Activated CD8-positive, alpha-beta memory T cell treated with anti-CD3 and anti-CD28 coated beads for 48 hours (primary cell): ENCODE results near the gene MEF2A.
A peak's percentile ranks its signal among the peaks of the same experiment; 100 is the strongest.
"Not testable (repeated sequence)": the region's sequence is repeated elsewhere in the genome, so short reads cannot be mapped to it uniquely, and the experiment has no call there.

Experiments
- DNase-seq, 3 experiments: peaks; one replicate each; pipeline ENCODE4 v3.0.0-alpha.2; 2020; ENCODE audit warnings: low read depth in 2 of 3, low spot score in 2 of 3

Gene MEF2A

DNA sequence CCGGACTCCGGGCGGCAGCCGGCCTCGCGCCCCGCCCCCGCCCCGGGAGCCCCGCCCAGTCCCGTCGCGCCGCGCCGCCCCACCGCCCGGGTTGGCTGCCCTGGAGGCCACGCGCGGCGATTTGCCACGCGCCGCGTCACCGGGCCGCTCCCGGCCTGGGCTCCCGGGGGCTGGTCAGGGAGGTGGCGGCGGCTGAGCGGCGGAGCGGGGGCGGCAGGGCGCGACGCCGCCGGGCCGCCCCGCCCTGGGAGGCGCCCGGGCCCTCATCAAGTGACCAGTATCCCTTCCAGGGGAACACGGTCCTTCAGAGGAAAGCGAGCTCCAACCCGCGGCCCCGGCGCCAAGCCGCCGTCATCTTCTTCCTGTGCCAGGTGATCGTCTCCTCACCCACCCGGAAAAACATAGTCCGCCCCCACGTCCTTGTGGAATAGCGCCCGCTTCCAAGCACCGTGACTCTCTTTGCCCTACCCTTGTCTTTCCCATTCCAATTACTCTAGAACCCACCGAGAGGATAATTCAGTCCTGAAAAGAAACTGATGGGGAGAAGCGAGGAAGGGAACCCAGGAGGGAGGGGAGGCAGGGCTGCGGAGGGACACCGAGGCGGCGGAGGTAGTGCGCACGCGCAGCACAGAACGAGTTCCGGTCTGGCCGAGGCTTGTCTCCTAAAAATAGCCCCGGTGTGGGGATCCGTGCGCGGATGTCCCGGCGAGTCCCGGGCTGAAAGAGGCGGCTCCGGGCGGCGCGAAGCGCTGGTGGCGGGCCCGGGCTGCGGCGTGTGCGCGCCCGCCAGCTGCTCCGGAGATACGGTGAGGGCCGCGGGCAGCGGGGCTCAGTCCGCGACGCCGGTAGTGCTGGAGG lies at the start of gene MEF2A:
Gene MEF2A (plus strand): TSS at position 686 of the 858 bp plus-strand sequence. CDS start 67,136 bp downstream, outside the sequence.
- peak; percentile 72 to 86 (median 81) for DNase-seq

DNA sequence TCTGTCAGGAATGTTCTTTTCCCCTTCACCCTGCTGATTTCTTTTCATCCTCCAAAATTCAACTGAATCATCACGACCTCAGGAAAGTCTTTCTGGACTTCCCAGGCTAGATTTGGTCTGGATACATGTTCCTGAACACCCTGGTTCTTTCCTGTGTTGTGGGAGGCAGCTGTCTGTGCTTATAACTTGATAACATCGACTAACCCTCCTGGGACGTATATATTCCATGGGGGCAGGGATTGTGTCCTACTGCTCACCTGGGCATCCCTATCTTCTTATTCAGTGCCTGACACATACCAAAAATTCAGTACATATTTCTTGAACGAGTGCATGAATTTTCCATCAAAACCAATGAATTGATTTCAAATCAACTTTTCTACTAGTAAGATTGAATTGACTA lies 47.6 kb upstream of the MEF2A start:
- DNase-seq = no peak

DNA sequence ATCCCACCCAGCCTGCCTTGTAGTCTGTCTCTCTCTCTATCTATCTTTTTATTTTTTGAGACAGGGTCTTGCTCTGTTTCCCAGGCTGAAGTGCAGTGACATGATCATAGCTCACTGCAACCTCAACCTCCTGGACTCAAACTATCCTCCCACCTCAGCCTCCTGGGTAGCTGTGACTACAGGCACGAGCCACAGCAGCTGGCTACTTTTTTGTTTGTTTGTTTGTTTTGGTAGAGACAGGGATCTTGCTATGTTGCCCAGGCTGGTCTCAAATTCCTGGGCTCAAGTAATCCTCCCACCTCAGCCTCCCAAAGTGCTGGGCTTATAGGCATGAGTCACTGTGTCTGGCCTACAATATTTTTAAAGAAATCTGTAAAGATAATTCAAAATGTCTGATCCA lies 46.4 kb upstream of the MEF2A start:
- DNase-seq = not testable (repeated sequence)

DNA sequence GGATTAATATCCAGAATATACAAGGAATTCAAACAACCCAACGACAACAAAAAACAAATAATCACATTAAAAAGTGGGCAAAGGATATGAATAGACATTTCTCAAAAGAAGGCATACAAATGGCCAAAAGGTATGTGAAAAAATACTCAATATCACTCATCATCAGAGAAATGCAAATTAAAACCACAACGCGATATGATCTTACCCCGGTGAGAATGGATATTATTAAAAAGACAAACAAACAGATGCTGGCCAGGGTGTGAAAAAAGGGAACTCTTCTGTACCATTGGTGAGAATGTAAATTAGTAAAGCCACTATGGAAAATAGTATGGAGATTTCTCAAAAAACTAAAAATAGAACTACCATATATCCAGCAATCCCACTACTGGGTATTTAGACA lies 43.5 kb upstream of the MEF2A start:
- no peak for DNase-seq

DNA sequence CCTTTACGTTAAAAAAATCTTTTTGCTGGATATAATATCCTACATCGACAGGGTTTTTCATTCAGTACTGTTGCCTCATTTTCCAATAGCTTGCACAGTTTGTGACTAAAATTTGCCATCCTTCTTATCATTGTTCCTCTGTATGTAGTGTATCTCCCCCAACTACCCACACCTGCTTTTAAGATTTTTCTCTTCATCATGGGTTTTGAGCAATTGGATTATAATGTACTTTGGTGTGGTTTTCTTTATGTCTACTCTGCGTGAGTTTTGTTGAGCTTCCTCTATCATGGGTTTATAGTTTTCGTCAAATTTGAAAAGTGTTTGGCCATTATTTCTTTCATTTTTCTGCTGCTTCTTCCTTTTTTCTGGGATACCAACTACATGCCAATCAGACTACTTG lies 39.6 kb upstream of the MEF2A start:
- no peak for DNase-seq

DNA sequence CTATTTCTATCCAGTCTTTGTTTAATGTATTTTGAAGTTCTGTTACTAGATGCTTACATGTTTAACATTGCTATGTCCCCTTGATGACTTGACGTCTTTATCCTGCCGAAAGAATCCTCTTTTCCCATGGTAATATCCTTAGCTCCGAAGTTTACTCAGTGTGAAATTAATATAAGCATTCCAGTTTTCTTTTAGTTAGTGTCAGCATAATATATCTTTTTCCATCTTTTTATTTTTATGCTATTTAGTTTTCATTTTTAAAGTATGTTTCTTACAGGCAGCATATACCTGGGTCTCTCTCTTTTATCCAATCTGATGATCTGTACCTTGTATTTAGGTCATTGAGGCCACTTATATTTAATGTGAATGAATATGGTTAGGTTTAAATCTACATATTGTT lies 39.1 kb upstream of the MEF2A start:
- no peak for DNase-seq

DNA sequence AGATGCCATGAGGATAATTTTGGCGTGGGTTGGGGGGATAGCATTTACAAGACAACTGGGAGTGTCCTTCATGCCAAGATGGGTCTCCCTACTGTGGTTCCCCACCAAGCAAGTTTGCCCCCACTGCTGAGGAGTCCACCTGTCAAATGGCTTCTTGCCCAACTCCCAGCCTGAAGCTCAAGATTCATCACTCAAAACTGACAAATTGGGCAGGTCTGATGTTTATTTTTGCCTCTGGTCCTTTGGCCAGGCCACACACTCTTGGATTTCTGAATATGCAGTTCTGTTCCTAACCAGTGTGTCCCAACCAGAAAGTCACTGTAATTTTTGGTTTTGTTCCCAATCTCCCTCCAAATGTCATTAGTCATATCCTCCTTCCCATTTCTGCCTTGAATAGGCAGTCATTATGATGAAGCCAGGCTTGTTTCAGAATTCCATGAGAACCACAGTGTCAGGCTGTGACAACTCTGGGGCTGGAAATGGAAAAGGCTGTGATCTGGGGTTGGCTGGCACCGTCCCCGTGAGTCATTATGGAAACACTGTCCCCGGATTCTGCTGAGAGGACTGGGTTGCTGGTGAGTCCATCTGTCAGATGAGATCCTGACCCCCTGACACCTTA lies 29.3 kb upstream of the MEF2A start:
- no peak for DNase-seq

DNA sequence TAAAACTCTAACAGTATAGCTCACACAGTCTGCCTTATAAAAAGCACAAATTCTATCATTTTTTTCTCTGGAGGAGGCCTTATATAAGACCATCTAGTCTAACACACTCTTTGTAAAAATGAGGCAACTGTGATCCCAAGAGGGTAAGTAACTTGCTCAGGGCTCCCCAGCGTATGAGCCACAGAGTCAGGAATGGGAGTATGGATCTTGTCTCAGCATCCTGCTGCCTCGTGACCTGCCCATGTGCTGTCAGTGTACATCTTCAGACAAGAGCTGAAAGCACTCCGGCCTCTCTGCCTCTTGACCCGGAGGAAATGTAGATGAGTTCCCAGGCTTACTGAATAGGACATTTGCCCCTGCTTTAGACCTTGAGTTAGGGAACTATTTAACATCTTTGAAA lies 28.4 kb upstream of the MEF2A start:
- DNase-seq = no peak

DNA sequence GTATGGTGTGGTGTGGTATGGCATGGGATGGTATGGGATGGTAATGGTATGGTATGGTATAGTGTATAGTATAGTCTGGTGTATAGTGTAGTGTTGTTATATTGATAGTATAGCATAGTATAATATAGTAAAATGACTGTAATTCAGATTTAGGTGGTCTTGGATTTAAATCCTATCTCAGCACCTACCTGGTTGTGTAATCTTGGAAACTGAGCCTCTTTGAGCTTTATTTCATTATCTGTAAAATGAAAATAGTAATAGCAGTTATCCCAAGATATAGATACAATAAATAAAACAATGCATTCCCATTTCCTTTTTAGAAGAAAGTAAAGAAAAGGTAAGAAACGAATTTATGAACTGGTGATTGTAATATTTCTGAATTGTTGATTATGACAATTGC lies 27.5 kb upstream of the MEF2A start:
- no peak for DNase-seq

DNA sequence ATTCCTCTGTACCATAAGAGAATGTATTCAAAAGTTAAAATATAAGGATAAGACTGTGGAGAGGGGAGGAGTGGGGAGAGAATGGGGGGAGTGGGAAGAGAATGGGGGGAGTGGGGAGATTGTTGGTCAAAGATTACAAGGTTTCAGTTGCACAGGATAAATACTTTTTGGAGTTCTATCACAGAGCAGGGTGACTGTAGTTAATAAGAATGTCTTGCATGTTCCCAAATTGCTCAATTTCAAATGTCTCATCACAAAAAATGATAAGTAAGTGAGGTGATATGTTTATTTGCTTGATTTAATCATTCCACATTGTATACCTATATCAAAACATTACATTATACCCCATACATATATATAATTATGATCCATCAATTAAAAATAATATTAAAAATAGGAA lies 23.0 kb upstream of the MEF2A start:
- no peak for DNase-seq

DNA sequence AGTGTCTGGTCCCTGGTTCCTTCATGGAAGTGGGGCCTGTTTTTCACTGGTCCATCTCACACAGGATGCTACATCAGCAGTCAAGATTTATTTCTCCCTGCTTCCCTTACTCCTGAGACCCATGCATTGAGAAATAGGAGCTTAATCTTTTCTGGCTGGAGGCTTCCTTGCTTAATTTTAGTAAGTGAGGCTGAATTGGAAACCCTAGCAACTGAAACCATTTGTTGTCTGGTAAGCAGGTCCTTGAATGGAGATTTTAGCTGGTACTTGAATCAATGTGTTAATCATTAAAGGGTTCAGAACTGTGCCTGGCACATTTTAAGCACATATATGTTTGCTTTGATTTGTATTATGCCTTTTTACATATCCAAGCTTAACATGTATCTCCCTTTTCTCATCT lies 20.2 kb upstream of the MEF2A start:
- DNase-seq = no peak

DNA sequence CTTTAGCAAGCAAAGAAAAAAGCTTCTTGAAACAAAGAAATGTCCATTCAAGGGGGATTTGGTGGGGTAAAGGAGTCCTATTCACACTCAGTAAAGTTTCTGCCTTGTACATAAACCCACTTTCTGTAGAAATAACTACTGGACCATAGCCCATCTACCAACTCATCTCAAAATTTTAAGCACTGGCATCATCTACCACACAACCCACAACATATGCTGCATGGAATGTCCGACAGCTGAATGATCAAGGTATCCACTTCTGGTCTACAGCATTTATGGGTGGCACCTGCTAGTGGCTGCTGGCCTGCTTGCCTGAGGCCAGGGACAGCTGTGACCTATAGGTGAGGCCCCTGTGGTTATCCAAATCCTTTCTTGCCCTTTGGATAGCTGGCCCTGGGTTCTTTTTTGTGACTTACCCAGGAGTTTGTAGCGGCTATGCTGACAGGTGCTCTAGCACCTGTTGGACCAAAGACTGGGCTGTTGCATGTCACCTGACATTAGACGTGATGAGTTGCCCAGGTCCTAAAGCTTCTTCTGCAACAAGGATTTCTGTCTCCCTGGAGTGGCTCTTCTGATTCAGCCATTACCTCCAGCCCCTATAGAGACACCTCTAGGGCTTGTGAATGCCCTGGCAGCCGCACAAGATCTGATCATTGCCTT lies 19.2 kb upstream of the MEF2A start:
- DNase-seq = no peak

DNA sequence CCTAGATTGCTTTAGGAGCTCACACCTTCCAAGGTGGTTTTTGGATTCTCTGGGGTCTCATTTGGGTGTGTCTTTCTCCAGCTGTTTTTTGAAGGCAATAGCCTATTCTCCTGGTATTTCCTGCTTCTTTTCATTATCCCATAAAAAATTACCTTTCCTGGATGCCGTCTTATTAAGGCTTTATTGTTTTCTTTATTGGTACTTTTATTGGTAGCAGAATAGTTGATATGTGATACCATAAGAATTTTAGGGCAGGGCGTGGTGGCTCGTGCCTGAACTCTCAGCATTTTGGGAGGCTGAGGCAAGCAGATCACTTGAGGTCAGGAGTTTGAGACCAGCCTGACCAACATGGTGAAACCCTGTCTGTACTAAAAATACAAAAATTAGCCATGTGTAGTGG lies 18.3 kb upstream of the MEF2A start:
- no peak for DNase-seq

DNA sequence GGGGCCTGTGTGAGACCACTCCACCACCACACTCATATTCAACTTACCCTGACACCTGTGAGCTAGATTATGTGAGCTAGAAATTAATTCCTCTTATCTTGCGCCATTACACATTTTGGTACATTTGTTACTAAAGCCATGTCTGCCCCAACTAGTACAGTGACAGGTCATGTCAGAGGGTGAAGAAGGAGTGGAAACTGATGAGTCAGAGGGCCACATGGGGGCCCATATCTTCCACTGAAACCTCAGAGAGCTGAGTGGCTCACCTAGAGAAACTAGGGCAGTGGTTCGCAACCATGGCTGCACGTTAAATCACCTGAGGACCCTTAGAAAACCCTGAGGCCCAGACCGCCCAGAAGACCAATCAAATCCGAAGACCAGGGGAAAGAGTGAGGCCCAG lies 15.7 kb upstream of the MEF2A start:
- DNase-seq = no peak

DNA sequence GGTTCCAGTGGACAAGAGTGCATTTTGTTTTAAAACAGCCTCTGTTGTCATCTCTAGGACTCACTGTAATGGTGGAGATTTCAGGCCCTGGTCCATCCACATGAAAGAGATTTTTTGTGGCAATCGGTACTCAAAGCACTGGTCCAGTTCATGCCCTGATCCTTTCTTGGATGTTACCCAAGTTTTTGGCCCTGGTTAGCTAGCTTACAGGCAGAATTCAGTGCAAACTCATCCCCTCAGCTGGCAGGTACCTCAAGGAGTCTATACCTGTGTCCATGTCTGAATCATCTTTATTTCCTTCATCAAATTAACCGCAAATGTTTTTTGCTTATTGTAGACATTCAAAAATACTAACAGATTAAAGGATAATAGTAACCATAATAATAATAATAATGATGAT lies 13.7 kb upstream of the MEF2A start:
- no peak for DNase-seq

DNA sequence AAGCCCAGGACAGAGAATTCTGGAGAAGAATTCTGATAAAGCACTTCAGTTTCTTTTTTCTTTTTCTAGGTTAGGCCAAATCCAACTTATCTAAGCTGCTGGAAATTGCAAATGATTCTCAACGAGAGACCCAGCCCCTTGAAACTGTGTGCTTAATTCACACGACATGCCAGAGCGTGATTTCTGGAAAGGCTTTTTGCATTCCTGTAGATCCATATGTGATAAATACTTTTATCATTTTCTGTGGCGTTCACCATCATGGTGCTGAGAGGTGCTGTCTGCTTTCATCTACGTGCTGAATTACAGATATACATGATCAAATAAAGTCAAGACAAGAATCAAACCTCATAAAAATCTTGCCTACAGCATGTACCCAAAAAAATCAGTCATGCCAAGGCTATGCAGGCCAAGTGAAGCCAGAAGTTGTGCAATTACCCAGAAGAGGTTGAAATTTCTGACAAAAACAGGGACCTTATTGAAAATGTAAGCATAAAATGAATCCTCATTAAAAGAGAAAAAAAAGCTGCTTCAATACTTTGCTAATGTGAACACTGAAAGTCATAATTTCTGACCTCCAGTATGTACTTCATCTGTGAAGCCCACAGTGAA lies 10.8 kb upstream of the MEF2A start:
- no peak for DNase-seq

DNA sequence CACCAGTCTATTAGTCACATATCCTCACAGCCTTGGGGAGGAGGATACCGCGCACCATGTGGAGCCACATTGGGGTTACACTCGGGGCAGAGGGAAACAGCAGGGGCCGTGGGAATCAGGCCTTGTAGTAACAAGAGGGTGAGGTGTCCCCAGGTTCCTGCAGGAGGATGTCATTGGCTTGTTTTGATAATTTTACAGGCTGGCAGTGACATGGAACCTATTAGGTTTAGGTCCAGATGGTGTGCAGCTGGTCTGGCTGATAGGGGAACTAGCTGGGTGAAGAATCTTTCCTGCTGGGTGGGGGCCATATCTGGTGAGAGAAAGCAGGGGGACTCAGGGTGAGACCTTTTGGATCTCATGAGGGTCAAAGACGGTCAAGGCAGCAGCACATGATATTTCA lies 9.8 kb upstream of the MEF2A start:
- no peak for DNase-seq

DNA sequence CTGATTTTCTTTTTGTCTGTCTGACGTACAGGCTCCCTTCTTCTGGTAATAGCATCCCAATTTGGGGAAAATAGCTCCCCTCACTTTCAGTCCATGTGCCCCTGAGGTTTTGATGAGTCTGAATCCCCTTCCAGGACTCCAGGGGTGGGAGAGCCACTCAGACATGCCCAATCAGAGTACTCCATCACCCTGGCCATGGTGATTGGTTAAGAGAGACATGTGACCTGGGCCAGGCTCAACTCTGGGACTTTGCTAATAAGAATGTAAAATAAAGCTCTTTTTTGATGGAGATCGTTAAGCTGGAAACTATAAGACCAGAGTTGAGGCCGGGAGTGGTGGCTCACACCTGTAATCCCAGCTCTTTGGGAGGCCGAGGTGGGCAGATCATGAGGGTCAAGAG lies 9.2 kb upstream of the MEF2A start:
- no peak for DNase-seq

DNA sequence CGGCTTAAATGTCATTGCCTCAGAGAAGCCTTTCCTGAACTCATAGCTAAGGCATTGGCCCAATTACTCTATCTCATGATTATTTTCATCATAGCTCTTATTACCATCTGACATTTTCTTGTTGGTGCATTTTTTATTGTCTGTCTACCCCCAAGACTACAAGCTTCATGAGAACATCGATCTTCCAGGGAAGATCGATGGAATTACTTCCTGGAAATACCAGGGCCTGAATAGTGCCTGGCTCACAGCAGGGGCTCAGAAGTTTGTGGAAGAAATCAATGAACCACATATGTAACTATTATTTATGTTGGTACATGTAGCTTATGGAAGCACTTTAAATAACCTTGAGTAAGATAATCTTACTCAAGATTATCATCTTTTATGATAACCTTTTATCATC lies 7.7 kb upstream of the MEF2A start:
- DNase-seq = no peak

DNA sequence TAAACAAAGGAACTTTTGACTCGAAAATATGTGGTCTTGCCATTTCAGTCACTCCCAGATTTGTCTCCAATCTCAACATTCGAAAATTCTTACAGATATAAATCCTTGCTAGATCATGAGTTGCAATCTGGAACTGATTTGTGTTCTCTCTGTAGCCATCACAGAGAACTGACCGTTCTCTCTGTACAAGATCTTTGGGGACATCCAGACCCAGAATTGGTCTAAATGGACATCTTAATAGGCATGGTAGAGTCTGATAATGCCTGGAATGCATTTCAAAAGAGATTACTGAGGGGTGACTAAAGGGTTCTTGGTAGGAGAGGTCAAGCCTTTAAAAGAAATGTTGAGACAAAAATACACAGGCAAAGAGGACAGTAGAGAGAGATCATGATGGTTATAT lies 7.2 kb upstream of the MEF2A start:
- no peak for DNase-seq

DNA sequence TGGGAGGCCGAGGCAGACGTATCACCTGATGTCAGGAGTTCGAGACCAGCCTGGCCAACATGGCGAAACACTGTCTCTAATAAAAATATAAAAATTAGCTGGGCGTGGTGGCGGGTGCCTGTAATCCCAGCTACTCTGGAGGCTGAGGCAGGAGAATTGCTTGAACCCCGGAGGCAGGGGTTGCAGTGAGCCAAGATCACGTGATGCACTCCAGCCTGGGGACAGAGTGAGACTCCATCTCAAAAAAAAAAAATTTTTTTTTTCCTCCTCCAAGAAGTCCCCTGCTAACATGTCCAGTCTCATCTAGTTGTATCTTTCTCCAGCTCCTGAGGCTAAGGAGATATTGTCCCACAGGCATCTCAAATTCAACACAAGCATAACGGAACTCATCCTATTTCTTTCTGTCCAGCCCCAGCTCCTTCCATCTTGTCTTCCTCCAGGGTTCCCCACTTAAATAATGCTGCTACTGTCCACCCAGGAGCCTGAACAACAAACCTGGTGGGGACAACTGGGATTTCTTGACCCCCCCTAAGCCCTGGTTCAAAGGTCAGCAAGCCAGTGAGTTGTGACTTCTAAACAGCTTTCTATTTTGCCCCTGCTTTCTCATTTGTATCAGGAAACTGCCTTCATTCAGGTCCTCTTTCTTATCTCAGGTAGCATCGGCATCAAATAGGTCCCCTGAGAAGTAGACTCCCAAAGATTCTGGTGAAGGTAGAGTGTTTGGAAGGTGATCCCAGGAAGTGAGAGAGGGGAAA lies 4.1 kb upstream of the MEF2A start:
- no peak for DNase-seq
